HK-2 (cell line): ENCODE results near the gene UCP2.

ENCODE experiments used
- DNase-seq: peaks from one replicate; pipeline ENCODE4 v3.0.0-alpha.2; 2018; ENCODE audit not compliant: unreplicated experiment

UCP2 gene

DNA sequence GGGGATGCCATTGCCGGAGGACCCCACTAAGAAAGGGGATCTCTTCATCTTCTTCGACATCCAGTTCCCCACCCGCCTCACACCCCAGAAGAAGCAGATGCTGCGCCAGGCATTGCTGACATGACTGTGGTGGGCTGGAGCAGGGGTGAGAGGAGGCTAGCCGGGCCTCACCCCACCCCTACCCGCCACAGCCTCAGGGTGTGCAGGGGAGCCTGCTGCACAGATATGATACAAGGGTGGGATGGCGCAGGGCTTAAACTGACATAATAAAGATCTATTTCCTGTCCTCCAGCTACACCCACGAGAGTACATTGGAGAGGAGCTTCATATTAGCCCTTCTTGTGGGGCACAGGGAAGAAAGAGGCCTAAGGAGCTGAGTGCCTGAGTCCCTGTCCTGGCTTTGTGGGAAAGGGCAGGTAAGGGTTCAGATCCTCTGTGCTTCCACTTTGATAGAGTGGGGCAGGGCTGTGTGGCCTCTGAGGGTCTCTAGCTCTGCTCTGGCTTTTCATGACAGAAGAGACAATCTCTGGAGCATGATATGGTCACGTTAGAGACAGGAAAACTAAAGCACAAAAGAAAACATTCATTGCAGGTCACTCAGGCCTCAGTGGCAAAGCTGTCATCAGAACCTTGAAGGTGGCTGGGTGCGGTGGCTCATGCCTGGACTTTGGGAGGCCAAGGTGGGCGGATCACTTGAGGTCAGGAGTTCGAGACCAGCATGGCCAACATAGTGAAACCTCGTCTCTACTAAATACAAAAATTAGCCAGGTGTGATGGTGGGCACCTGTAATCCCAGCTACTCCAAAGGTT, 12.4 kb downstream of the UCP2 start:
- no peak for DNase-seq

DNA sequence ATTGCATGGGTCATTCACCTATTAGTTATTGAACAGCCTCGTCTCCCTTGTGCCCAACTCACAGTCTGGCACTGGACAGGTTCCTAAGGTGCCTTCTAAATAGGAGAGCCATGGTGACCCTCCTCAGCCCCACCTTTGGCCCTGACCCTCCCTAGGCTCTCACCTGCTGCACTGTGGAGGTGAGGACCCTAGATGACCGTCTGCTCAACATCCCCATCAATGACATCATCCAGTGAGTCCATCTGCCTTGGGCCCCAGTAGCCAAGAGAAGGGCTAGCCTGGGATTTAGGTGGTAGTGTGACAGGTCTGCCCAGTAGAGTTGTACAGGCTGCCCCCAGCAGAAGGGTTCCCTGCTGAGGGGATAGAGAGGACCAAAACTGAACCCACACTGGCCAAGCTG, 13.6 kb downstream of the UCP2 start:
- DNase-seq, result no peak

DNA sequence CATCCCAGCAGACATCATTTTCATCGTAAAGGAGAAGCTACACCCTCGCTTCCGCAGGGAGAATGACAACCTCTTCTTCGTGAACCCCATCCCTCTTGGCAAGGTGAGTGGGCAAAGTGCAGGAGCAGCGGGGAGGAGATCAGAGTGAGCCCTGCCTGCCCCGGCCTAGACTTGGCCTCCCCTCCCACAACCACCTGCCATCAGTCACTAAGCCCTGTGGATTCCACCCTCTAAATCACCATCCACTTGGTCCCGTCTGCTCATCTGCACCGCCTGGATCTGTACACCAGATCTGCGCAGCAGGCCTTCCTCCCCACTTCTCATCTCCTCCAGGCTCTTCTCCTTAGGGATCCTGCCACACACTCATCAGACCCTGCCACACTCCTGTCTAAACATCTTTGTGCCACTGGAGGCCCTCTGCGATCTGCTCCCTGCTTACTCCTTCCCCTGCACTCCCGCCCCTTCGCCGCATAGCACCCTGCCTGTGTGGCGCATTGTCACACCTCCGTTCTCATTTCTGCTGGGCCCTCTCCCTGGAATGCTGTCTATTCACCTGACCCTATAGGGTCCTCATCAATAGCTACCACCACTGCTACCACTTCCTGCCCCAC, 14.2 kb downstream of the UCP2 start:
- no peak for DNase-seq

DNA sequence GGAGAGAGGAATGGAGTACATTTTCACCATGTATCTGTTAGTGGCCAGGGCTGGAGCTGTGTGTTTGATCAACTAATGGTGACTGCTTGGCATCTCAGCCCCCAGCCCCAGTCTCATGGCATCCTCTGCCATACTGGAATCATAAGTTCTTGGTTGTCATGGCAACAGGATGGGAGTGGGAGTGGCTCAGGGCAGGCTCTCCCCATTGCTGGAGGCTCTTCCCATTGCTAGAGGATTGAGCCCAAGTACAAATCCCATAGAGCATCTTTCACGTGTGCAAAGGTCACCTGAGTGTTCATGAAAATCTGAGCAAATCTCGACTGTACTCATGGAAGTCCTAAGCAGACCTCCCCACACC, 16.9 kb downstream of the UCP2 start:
- no peak for DNase-seq

DNA sequence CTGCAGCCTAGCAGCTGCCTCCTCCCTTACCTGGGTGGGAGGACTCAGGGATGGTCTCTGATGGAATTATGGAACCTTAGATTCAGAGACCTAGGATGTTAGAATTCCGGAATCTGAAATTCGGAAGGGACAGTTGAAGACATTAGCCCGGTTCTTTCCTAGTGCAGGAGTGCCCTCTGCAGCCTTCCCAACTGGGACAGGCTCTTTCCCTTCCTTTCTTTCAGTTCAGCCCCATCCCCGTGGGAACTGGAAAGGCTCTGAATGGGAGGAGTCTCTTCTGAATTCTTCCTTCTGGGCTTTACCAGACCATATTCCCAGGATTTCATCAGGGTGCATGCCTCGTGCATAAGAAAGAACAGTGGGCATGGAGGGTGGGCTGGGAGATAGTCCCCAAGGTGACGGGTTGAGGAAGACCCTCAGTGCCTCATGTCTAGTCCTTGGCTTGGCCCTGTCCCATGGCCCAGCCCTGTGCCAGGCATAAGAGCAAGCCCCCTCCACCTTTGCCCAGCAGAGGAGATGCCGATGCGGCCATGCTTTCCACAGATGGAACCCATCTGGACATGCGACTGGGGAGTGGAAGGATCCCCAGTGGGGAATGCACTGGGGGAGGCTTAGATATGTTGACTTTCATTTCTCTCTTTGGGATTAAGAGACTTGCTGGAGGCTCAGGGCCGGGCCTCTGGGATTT, 17.4 kb downstream of the UCP2 start:
- DNase-seq, result no peak

DNA sequence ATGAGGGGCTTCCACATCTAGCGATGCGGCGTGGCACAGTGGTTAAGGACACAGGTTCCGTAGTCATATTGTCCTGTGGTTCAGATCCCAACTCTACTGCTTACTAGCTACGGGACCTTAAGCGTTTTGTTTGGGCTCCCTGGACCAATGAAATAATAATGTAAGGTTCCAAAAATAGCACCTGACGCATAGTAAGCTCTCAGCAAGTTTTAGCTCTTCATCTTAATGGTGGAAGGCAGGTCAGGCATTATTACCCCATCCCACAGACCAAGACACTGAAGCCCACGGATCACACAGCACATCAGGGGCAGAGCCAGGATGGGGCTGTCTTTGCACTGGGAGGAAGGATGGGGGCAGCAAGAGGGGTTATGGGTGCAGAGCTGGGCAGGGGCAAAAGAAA, 18.8 kb downstream of the UCP2 start:
- DNase-seq, result no peak

DNA sequence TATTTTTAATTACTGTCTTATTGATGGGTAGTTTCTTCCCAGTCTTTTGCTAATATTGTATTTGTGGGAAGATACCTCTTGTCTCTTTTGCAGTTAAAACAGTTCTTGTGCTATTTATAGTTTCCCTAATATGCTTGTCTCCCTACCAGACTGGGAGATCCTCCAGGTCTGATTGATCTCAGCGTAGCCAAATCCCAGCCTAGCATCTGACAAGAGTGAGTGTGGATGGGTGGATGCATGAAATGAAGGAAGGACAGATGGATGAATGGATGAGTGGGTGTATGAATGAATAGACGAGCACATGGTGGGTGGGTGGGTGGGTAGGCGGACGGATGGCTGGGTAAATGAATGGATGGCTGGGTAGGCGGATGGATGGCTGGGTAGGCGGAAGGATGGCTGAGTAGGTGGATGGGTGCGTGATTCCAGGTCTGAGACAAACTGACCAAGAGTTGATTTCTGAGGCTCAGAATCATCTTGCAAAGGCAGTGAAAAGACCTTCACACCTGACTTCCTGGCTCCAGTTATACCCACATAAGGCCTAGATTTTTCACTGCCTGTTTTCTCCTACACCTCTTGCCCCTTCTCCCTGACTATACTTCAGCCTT, 20.4 kb downstream of the UCP2 start:
- DNase-seq, result no peak

DNA sequence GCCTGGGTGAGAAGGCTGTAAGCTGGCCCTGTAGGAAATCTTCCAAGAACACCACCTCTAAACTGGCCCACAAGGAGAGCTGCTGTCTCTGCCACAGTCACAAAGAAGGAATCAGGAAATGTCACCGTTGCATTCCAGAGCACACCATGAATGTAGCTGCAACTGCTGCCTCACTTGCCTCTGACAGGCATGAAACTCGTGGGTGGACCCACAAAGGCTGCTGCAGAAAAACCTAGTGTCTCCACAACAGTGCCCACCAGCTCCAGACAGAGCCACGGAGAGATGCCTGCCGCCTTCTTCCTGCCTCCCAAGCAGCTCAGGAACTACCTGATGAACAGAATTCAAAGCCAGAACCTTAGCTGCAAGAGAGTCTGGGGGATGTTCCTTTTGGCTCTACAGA, 21.3 kb downstream of the UCP2 start:
- no peak for DNase-seq

DNA sequence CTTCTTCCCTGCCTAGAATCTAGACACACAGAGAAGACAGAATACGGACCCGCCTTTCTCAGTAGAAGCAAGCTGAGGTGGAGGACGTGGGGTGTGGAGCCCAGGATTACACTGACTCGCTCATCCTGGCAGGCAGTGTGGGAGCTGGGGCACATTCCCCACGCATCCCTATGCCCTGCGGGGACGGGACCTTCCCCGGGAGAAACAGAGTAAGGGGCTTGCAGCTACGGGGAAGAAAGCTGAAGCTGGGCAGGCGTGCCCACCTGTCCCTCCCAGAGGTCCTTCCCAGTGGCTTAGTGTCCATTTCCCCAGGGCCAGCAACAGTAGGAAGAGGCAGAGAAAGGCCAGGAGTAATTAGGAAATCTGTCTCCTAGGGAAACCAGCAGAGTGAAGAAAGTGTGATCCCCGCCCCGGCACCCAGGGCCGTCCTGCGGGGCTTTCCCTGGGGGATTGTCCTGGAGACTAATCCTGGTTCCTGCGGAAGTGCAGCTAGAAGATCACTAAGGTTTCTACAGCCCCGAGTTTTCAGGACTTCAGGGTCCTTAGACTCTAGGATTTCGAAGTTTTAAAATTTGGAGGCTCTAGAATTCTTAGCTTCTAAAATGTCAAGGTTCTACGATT, 24.0 kb downstream of the UCP2 start:
- DNase-seq, result no peak

DNA sequence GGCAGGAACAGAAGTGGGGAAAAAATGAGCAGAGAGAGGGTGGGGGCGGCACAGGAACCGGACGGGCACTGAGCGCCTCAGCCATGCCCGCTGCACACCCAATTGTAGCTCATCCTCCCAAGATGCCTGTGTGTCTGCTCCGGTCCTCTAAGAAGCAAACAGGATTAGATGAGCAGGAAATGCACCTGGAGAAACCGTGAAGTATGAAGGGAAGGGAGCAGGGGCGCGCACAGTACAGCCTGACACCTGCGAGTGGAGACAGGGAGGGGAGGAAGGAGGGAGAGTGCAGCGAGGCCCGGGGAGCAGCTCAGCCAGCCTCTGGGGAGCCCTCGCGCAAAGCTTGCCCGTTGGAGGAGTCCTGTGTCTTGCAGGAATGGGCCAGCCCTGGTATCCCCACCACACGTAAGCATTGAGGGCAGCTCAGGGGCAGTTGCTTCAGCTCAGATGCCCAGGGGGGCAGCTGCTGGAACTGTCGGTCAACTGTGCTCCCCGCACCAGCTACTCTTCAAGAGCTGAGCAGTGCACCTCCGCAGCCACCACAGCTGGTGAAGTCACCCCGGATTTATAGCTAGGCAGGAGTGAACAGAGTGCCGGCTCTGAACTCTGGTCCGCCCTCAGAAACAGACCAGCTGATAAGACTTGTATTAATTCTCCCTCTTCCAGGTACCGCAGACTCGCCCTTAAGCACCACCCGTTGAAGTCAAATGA, 24.8 kb downstream of the UCP2 start:
- DNase-seq, result no peak

DNA sequence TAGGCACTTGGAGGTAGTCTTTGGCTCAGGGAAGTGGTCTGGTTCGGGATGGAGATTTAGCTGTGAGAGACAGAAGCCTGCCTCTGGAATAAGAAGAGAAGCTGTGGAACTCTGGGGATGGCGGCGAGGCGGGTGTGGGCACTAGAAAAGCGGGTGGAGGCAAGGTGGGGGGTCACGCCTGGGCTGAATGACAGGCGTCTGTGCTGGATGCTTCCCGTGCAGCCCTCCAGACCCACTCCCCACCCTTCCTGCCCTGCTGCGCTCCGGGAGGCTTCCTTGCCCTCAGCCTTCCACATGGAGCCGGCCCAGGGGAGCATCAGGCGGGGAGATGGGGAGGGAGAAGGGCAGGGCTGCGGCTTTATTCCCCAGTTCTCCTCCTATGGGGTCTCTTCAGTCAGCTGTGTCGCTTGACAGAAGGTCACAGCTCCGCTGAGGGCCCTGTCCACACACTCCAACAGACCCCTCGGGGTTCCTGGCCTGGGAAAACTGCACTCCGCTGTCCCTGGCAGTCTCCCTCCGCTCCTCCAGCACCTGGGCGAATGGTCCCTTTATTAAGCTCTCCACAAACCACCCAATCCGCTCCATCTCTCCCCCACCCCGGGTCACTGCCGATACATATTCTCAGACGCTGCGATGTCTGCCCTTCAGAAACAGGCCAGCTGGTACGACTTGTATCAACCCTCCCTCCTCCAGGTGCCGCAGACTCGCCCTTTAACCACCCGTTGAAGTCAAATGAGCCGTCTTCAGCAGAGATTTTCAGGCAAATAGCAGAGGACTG, 25.6 kb downstream of the UCP2 start:
- no peak for DNase-seq

DNA sequence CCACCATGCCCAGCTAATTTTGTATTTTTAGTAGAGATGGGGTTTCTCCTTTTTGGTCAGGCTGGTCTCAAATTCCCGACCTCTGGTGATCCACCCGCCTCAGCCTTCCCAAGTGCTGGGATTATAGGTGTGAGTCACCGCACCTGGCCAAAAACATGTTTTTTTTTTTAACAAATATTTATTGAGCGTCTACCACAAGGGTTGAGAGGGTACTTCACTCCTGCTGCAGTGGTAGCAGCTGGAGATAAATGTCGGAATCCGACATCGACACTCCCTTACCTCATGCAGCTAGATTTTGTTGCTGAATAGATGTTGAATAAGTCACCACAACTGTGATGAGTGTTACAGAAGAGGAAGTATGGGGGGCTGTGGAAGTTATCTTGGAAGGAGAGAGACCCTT, 30.8 kb downstream of the UCP2 start:
- no peak for DNase-seq

DNA sequence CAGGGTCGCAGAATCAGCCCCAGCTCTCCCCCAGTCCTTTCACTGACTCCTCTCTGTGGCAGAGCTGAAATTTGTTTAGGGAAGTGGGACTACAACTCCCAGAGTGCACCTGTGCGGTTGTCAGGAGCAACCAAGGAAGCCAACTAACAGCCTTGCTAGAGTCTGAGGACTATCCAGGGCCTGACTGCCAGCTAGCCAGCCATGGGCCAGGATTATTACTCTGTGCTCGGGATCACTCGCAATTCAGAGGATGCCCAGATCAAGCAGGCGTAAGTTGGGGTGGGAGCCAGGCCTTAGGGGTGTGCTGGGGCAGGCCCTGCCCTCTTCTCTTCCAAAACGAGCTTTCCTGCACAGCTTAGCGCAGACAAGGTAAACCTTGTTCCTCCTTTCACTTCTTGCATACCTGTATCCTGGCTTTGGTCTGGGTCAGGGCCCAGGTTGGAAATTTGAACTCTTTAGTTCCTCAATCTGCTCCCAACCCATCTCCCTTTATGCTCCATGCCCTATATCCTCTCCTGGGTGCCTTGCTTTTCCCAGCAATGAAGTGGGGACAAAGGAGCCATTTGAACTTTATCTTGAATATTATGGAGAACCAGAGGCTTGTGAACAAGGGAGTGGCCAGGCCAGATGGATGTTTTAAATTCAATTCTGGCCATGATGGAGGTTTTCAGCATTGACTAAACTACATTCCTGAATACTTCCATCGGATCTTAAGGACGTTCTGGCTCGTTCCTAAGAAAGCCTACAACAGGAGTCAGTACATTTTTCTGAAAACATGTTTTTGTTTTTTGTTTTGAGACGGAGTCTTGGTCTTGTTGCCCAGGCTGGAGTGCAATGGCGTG, 31.6 kb downstream of the UCP2 start, which contains the start of gene DNAJB13:
TSS of gene DNAJB13 (plus strand) at position 158 of the 842 bp plus-strand sequence. CDS start at position 202, 44 bp downstream.
- no peak for DNase-seq

DNA sequence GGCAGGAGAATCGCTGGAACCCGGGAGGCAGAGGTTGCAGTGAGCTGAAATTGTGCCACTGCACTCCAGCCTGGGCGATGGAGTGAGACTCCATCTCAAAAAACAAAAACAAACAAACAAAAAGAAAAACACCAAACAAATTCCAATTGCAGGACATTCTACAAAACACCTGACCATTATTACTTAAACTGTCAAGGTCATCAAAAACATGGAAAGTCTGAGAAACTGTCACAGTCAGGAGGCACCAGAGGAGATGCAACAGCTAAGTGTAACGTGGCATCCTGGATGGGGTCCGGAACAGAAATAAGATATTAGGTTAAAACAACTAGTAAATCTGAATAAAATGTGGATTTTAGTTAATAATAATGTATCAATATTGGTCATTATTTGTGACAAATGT, 32.7 kb downstream of the UCP2 start:
- DNase-seq, result no peak

DNA sequence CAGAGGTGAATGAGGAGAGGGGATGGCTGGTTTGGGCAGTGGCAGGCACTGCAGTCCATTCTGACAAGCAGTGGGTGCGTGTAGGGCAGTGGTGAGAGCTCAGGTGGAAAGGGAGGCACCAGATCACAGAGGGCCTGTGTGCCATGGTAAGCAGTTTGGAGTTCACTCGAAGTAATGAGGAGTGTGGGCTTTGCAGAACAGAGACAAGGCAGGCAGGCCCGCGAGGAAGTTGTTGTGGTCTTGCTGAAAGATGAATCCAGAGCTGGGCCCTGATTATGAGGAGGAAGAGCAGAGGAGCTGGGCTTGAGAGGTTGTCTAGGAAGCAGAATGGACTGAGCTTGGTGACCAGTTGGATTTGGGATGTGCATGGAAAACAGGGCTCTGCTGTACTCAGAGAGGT, 33.4 kb downstream of the UCP2 start:
- DNase-seq, result no peak

DNA sequence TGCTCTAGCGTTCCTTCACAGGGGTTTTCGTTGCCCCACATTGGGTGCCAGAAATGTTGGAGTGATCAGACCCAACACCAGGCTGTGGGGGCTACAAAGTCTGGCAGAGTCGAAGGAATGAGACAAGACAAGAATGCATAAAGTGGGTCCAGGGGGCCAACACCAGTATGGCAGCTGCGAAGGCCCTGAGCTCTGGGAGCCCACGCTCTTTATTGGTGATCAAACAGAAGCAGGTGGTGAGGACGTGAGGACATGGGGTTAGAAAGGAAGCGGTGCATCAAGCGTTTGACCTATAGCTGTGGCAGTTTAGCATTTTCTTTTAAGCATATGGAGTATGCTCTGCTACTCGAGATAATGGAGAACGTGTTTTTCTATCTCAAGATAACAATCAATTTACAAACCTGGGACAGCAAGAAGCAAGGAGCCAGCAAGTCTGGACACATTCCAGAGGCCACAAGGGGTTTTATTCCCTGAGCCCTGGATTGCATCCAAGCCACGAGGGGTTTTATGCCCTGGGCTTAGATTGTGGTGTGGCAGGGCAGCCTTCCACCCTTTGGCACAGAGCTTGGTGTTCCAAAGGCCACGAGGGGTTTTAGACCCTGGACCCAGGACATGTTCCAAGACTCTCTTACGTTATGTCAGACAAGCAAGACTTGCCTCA, 35.7 kb downstream of the UCP2 start:
- DNase-seq, result no peak

DNA sequence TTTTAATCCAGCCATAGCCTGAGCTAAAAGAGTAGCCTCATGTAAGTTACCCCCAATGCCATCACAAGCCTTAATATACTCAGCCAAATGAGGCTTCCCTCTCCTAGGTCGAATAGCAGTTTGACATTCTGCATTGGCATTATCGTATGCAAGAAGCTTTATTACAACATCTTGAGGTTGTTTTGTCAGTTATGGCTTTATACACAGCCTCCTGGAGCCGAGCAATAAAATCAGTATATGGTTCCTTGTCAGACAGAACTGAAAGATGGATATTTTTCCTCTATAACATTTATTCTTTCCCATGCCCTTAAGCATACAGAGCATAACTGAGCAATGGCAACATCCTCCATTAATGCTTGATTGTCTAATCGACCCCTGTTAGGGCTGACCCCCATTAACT, 37.2 kb downstream of the UCP2 start:
- DNase-seq, result no peak

DNA sequence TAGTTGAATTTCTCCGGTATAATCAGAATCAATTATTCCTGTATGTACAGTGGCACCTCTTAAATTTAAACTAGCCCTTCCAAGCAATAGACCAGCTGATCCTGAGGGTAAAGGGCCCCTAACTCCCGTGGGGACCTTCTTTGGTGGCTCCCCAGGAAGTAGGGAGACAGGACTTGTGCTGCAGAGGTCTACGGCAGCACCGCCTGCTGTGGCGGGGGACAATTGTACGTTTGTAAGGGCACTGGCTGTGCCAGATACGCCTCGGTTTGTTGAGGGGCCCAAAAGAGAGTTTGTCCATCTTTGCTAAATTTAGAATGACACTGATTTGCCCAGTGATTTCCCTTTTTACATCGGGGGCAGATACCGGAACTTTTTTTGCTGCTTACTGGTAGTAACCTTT, 37.7 kb downstream of the UCP2 start:
- no peak for DNase-seq

DNA sequence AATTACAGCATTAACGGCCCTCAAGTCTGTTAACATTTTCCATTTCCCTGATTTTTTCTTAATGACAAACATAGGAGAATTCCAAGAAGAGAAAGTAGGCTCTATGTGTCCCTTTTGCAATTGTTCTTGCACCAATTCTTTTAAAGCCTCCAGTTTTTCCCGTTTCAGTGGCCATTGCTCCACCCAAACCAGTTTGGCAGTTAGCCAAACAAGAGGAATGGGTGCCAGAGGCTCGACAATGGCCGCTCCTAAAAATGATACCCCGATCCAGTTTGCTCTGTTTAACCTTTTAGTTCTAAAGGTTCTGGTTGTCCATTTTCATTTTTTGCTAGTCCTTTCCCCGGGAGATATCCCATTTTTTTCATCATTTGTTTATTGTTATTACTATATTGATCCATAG, 38.6 kb downstream of the UCP2 start:
- no peak for DNase-seq
